HepG2 (cell line): ENCODE results near the gene NTN4. TPM values are rescaled to one million over a fixed set of nuclear protein-coding genes. Genes with fewer than 3 reads are reported as not detected.

Experiments
- ATAC-seq: fragments of 200-7000 bp; cut with Tn5 transposase; 3 replicates; pipeline ENCODE4 v1.9.1; 2020; ENCODE audit warnings: mild to moderate bottlenecking, moderate library complexity
- BruUV-seq: library from RNA; stranded (reverse); fragments of 400-500 nt; replicated peaks from 2 replicates; lab custom pipeline; 2021; lab: Mats Ljungman, UMichigan
- CTCF ChIA-PET: fragments of 300-600 bp; formaldehyde crosslinking; extraction: SDS; loops from one replicate; lab custom pipeline; 2021; ENCODE audit warnings: low total read pairs, inconsistent platforms, low intra/inter-chr PET ratio; lab: Yijun Ruan, JAX
- POLR2A ChIA-PET: fragments of 350-600 bp; sonication (Branson Sonifier 250); formaldehyde crosslinking; loops from one replicate; lab custom pipeline; 2020; ENCODE audit warnings: antibody characterized with exemption, inconsistent platforms; lab: Yijun Ruan, JAX
- DNase-seq: peaks from one replicate; pipeline ENCODE4 v3.0.0-alpha.2; 2015; ENCODE audit warnings: low spot score
- FAIRE-seq: peaks from 3 replicates; lab custom pipeline; 2011; peaks lifted over from hg19 to GRCh38; lab: Jason Lieb, UNC
- H2AFZ ChIP-seq: one replicate; pipeline ENCODE4 v1.6.1; 2011; ENCODE audit warnings: low read length, inconsistent platforms
- H3K27ac ChIP-seq: fragments of 300-600 bp; 3 replicates; pipeline ENCODE4 v1.8.0; 2011; ENCODE audit warnings: mixed run types, mild to moderate bottlenecking, mixed read lengths, low read length, inconsistent platforms; ENCODE audit not compliant: insufficient read depth; ENCODE audit errors: extremely low read length
- H3K27me3 ChIP-seq, 2 experiments: fragments of 200-600 bp in 1 of 2; 2 replicates in 1 of 2; 3 replicates in 1 of 2; pipeline versions ENCODE4 v1.6.0 to v1.8.0; 2011; ENCODE audit warnings: low read length in 2 of 2, mild to moderate bottlenecking in 2 of 2, moderate library complexity in 2 of 2, inconsistent platforms in 1 of 2; ENCODE audit not compliant: insufficient read depth in 2 of 2, control insufficient read depth in 1 of 2
- H3K36me3 ChIP-seq, 2 experiments: fragments of 200-600 bp in 1 of 2; replicated peaks in 1 of 2; 2 replicates in 1 of 2; 3 replicates in 1 of 2; pipeline versions ENCODE4 v1.5.1 to v1.8.0; 2011; ENCODE audit warnings: low read length in 2 of 2, inconsistent platforms in 1 of 2; ENCODE audit not compliant: insufficient read depth in 2 of 2, control insufficient read depth in 1 of 2
- H3K4me1 ChIP-seq: 2 replicates; pipeline ENCODE4 v1.5.1; 2012; ENCODE audit warnings: low read length, inconsistent platforms; ENCODE audit not compliant: insufficient read depth
- H3K4me2 ChIP-seq: 2 replicates; pipeline ENCODE4 v1.6.0; 2011; ENCODE audit warnings: low read depth, low read length, inconsistent platforms
- H3K4me3 ChIP-seq, 3 experiments: fragments of 200-600 bp in 1 of 3; sonication (generic), shearing (Covaris generic) in 1 of 3; replicated peaks in 1 of 3; 2 replicates each; pipeline ENCODE4 v1.5.1; 2011 to 2016; ENCODE audit warnings: low read length in 3 of 3, inconsistent platforms in 2 of 3, low read depth in 2 of 3, mild to moderate bottlenecking in 2 of 3, control low read depth in 1 of 3, mixed read lengths in 1 of 3; ENCODE audit not compliant: insufficient read depth in 1 of 3
- H3K79me2 ChIP-seq: one replicate; pipeline ENCODE4 v1.6.1; 2011; ENCODE audit warnings: low read length, inconsistent platforms; ENCODE audit not compliant: insufficient read depth
- H3K9ac ChIP-seq: 2 replicates; pipeline ENCODE4 v1.6.0; 2011; ENCODE audit warnings: mild to moderate bottlenecking, low read depth, low read length, inconsistent platforms; ENCODE audit not compliant: insufficient read depth
- H3K9me3 ChIP-seq: 2 replicates; pipeline ENCODE4 v1.5.1; 2012; ENCODE audit warnings: mild to moderate bottlenecking, low read length
- H4K20me1 ChIP-seq: 2 replicates; pipeline ENCODE4 v1.6.0; 2011; ENCODE audit warnings: inconsistent platforms, mild to moderate bottlenecking, low read length, moderate library complexity; ENCODE audit not compliant: insufficient read depth
- CHD2 ChIP-seq: IDR thresholded peaks from 2 replicates; pipeline ENCODE4 v1.6.1; 2011; ENCODE audit warnings: low read depth, low read length, improper control_type of control experiment
- DRAP1 ChIP-seq: IDR thresholded peaks from 2 replicates; pipeline ENCODE4 v1.6.1; 2016; ENCODE audit warnings: missing genetic modification reagents, missing compliant biosample characterization
- KLF11 ChIP-seq: IDR thresholded peaks from 2 replicates; pipeline ENCODE4 v1.6.1; 2016; ENCODE audit warnings: missing compliant biosample characterization
- RAD51 ChIP-seq: fragments of 450-650 bp; IDR thresholded peaks from 2 replicates; pipeline ENCODE4 v1.6.1; 2016; ENCODE audit warnings: borderline replicate concordance
- ZBTB25 ChIP-seq: IDR thresholded peaks from 2 replicates; pipeline ENCODE4 v1.6.1; 2018; ENCODE audit warnings: missing genetic modification reagents
- ZNF207 ChIP-seq: fragments of 450-650 bp; IDR thresholded peaks from 2 replicates; pipeline ENCODE4 v1.6.1; 2016; ENCODE audit warnings: antibody characterized with exemption, borderline replicate concordance
- ZNF256 ChIP-seq: sonication (generic); formaldehyde crosslinking; conservative IDR thresholded peaks from 2 replicates; pipeline ENCODE4 v1.4.0; 2020; ENCODE audit warnings: missing genetic modification reagents
- ZNF407 ChIP-seq: sonication (generic); formaldehyde crosslinking; IDR thresholded peaks from one replicate; pipeline ENCODE4 v1.5.1; 2020; ENCODE audit warnings: mild to moderate bottlenecking, missing genetic modification reagents; ENCODE audit errors: not compliant biosample characterization
- ZNF501 ChIP-seq: sonication (generic); formaldehyde crosslinking; IDR thresholded peaks from 2 replicates; pipeline ENCODE4 v1.5.1; 2020; ENCODE audit warnings: mild to moderate bottlenecking, moderate library complexity, missing genetic modification reagents
- WGBS: methylation state at CpG from one replicate; pipeline ENCODE4 v1.1.6; 2017; ENCODE audit warnings: low lambda C conversion rate; 5-methylcytosine and 5-hydroxymethylcytosine counted together
- in situ Hi-C: cut with HindIII; loops from 2 replicates; pipeline ENCODE4 v1.10.0; 2017; ENCODE audit warnings: low pct_unique_long_range_greater_than_20kb; ENCODE audit not compliant: extremely low pct_ligation_motif_present
- intact Hi-C: fragments of 100-400 bp; cut with micrococcal nuclease; formaldehyde crosslinking; loops from one replicate; pipeline ENCODE4 v1.10.0; 2022; ENCODE audit not compliant: unreplicated experiment
- polyA plus RNA-seq, 8 experiments: library from polyadenylated mRNA; depleted of rRNA in 3 of 8; stranded (reverse) in 7 of 8; unstranded in 1 of 8; fragments of >200 nt; fragmentation: Illumina TruSeq in 4 of 8; extraction: Trizol in 4 of 8; gene quantifications; 2 replicates each; pipeline versions ENCODE4 v1.2.1 to v1.2.3, GENCODE V29; 2011 to 2016; ENCODE audit warnings: low read depth in 4 of 8, missing spikeins in 1 of 8, mixed read lengths in 1 of 8; ENCODE audit not compliant: insufficient read depth in 1 of 8
- total RNA-seq, 5 experiments: library from RNA; depleted of rRNA; stranded (reverse); fragments of >200 nt; fragmentation: Illumina TruSeq; extraction: Trizol; gene quantifications; 2 replicates each; pipeline ENCODE4 v1.2.3, GENCODE V29; 2016; ENCODE audit warnings: low read depth in 1 of 5

NTN4 gene
- total and polyA plus RNA-seq, 2 of the 13 experiments (the other 11 are each of a cell fraction or from before 2014, with no cell fraction given) = 7.8 to 11.5 TPM

GRCh38 chr12:95718772-95719171 lies 71.8 kb downstream of the NTN4 start:
- H3K27me3 ChIP-seq = no peaks in the 10 kb centered on the region
- no peak for TF ChIP-seq ZNF501 (CRISPR knock-in tag)
- no peak for TF ChIP-seq ZNF256 (CRISPR knock-in tag)
- TF ChIP-seq, all 625 proteins: peak for 0
- no TSS peak for BruUV-seq
- no peaks in the 10 kb centered on the region; a peak in 1 of 5 replicates for H3K36me3 ChIP-seq
- H3K79me2 ChIP-seq = no peaks in the 10 kb centered on the region
- FAIRE-seq = no peak
- intact Hi-C loops (loop anchor here (10.0 kb wide), 1 partner anchor 94 kb away; no protein-coding TSS in a partner anchor), in situ Hi-C loops (no loop called here)
- peaks cover 6% of the 10 kb centered on the region; the same call in 1 of the 2 replicates for H3K4me1 ChIP-seq
- ATAC-seq = no peak
- no peak overlapping the region for H3K4me2 ChIP-seq
- WGBS = 89% methylated on average over 2 of the region's 2 CpGs
- ChIA-PET POLR2A (no interaction called here), CTCF (no interaction called here)
- H3K4me3 ChIP-seq = no peak overlapping the region
- no peak overlapping the region for H3K9ac ChIP-seq
- H3K9me3 ChIP-seq = no peaks in the 10 kb centered on the region
- H3K27ac ChIP-seq = no peak overlapping the region
- no peaks in the 10 kb centered on the region for H4K20me1 ChIP-seq
- DNase-seq = no peak
- H2AFZ ChIP-seq = no peak overlapping the region

- intact Hi-C loops = loop anchor here (10.0 kb wide), 1 partner anchor 93 kb away; no protein-coding TSS in a partner anchor
- no peaks in the 10 kb centered on the region; a peak in 1 of 5 replicates for H3K36me3 ChIP-seq
- no TSS peak for BruUV-seq
- no peak overlapping the region for H3K4me2 ChIP-seq
- ATAC-seq (no peak), DNase-seq (no peak), FAIRE-seq (no peak)
- H3K4me3 ChIP-seq = no peak overlapping the region
- no peak overlapping the region for H2AFZ ChIP-seq
- 93% methylated on average over 3 of the region's 3 CpGs for WGBS
- no peak overlapping the region for H3K9ac ChIP-seq
- no peaks in the 10 kb centered on the region for H3K9me3 ChIP-seq
- H3K79me2 ChIP-seq = no peaks in the 10 kb centered on the region
- H3K4me1 ChIP-seq = peaks cover 6% of the 10 kb centered on the region; the same call in 1 of the 2 replicates
- POLR2A ChIA-PET = interaction anchor here (0.6 kb wide), 1 partner anchor 76 kb away, joined by 3 read pairs; no protein-coding TSS in a partner anchor
- no peaks in the 10 kb centered on the region for H3K27me3 ChIP-seq
- no peak overlapping the region for H3K27ac ChIP-seq
- CTCF ChIA-PET = no interaction called here
- H4K20me1 ChIP-seq = no peaks in the 10 kb centered on the region
- in situ Hi-C loops = no loop called here
- TF ChIP-seq ZNF207 = no peak
- no peak for TF ChIP-seq KLF11 (CRISPR knock-in tag)
- TF ChIP-seq RAD51 = no peak
- TF ChIP-seq ZNF407 (CRISPR knock-in tag) = no peak
- no peak for TF ChIP-seq CHD2
- no peak for TF ChIP-seq ZBTB25
- TF ChIP-seq DRAP1 = no peak
Measured at GRCh38 chr12:95718006-95718431, 72.5 kb downstream of the NTN4 start.
